G401.6 (cell line): ENCODE results near the gene PCSK9.
"Not testable (repeated sequence)": the region's sequence is repeated elsewhere in the genome, so short reads cannot be mapped to it uniquely, and the experiment has no call there.

Experiments used
- FAIRE-seq: peaks from 2 replicates; lab custom pipeline; 2012; peaks lifted over from hg19 to GRCh38; lab: Jason Lieb, UNC

Gene PCSK9

GRCh38 chr1:55081188-55081904, 42.0 kb downstream of the PCSK9 start:
- FAIRE-seq, result no peak

GRCh38 chr1:55081905-55082296, 42.6 kb downstream of the PCSK9 start:
- FAIRE-seq, result no peak

GRCh38 chr1:55084257-55084656, 44.9 kb downstream of the PCSK9 start:
- no peak for FAIRE-seq

GRCh38 chr1:55087439-55087838, 48.1 kb downstream of the PCSK9 start:
- FAIRE-seq, result no peak

GRCh38 chr1:55088413-55088812, 49.1 kb downstream of the PCSK9 start:
- no peak for FAIRE-seq

GRCh38 chr1:55089683-55090082, 50.3 kb downstream of the PCSK9 start:
- FAIRE-seq, result no peak

- no peak for FAIRE-seq
Measured at GRCh38 chr1:55092475-55092874, 53.1 kb downstream of the PCSK9 start.

GRCh38 chr1:55095095-55095494, 55.7 kb downstream of the PCSK9 start:
- no peak for FAIRE-seq

- no peak for FAIRE-seq
Measured at GRCh38 chr1:55103891-55104290, 64.5 kb downstream of the PCSK9 start.

GRCh38 chr1:55107101-55107500, 67.8 kb downstream of the PCSK9 start:
- FAIRE-seq, result no peak

GRCh38 chr1:55109005-55109404, 69.7 kb downstream of the PCSK9 start:
- FAIRE-seq, result not testable (repeated sequence)
